ENCODE data around the gene PANK4. TPM values are rescaled to one million over a fixed set of nuclear protein-coding genes. Genes with fewer than 3 reads are reported as not detected.

The PANK4 gene
- total RNA-seq, 1 experiment from 2014 or later, result 37.8 TPM

DNA sequence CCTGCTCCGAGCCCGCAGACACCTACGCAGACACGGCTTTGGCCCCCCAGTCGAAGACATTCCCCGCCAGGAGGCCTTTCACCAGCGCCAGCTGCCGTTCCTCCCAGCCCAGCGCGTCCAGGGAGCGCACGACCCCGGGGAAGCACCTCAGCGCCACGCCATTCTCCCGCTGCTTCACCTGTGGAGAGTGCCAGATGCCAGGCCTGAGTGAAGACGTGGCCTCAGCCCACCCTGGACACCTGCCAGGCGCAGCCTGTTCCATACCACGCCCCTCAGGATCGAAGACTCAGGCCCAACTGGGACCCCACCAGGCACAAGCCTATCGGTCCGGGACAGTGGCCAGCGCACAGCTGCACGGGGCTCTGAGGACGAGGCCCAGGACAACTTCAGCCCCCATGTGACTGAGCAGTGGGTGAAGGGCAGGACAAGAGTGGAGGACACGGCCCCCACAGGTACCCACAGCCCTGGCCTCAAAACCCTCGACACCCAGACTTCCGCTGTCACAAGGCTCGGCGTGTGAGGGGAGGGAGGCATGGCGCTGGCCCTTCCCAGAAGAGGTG, 13.5 kb downstream of the PANK4 start:
- DNase-seq (ENCODE audit: low spot score), result no peak

- DNase-seq (ENCODE audit: low spot score), result no peak
Measured at GRCh38 chr1:2510366-2511155, 15.8 kb downstream of the PANK4 start.

- DNase-seq (ENCODE audit: low spot score), result no peak
Measured at GRCh38 chr1:2509589-2509988, 16.8 kb downstream of the PANK4 start.

GRCh38 chr1:2508751-2509150, 17.6 kb downstream of the PANK4 start:
- DNase-seq (ENCODE audit: low spot score), result no peak

DNA sequence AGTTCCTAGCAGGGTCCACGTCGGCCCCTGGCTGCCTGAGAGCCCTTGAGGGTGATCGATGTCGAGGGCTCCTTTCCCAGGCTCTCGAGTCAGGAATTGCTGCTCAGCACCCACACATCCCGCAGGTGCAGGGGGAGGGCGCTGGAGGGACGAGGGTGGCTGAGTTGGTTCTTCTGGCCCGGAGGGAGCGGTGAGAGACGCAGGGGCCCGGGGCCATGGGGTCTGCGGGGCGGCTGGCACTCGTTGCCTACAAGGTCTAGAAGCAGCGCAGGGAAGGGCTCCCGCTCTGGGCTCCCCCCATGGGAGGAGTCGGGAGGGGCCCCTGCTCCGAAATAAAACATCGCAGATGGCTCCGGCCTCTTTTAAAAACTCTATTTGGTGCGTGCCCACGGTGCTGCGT, 18.2 kb downstream of the PANK4 start:
- no peak for DNase-seq (ENCODE audit: low spot score)

GRCh38 chr1:2507744-2508155, 18.6 kb downstream of the PANK4 start:
- no peak for DNase-seq (ENCODE audit: low spot score)

GRCh38 chr1:2506901-2507565, 19.4 kb downstream of the PANK4 start:
- DNase-seq (ENCODE audit: low spot score), result no peak

DNA sequence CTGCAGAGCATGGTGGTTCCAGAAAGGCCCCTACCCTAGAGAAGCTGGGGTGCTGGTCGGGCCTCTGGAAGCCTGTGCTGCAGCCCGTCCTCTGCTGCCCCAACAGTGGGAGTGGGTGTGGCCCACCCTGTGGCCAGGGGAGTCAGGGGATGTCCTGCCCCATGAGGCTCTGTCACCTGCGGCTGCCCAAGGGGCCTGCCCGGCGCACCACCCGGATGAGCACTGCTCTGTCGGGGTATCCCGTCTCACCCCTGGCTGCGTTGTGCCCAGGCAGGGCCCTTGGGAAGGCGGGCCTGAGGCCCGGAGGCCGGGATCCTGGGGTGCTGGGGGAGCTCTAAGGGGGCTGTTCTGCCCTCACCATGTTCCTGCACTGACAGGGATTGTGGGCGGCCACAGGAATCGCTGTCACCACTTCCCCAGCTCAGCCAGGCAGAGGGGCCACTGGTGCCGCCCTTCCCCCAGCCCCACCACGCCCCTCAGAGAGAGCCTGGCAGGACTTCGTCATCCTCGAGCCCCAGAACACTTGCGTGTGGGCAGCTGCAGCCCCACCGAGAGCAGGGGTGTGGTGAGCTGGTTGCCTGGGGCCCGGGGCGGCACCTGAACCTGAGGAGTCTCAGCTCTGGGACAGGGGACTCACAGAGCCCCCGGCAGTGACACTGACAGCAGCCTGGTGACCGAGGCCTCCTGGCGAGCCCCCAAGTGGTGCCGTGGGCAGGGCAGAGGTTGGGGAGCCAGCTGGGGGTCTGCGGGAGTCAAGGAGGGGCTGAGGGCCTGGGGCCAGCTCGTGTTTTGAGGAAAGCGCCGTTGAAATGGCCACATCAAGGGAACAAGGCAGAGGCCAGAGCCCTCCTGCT, 20.2 kb downstream of the PANK4 start:
- DNase-seq (ENCODE audit: low spot score), result no peak

DNA sequence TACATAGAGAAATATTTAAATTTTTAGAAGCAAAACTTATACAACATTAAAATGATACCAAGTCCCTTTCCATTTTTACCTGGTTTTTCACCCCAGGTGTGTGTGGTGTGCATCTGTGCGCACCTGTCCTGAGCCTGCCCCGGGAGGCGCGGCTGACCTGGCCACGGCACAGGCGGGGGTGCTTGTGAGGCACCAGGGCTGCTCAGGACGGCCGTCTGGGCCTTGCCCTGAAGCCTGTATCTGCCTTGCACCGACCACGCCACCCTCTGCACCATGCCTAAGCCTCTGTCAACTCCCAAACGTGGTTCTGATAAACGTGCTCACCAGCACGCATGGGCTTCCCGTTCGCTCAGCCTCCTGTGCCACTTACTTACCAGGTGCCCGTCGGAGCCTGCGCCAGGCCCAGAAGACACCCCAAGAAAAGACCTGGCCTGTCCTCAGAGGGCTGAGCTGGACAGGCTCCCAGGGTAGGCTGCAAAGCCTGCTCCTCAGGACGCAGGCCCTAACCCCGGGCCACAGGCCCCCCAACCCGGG, 20.9 kb downstream of the PANK4 start:
- DNase-seq (ENCODE audit: low spot score), result no peak

GRCh38 chr1:2504949-2505272, 21.5 kb downstream of the PANK4 start:
- no peak for DNase-seq (ENCODE audit: low spot score)

GRCh38 chr1:2504225-2504948, 22.0 kb downstream of the PANK4 start:
- no peak for DNase-seq (ENCODE audit: low spot score)

DNA sequence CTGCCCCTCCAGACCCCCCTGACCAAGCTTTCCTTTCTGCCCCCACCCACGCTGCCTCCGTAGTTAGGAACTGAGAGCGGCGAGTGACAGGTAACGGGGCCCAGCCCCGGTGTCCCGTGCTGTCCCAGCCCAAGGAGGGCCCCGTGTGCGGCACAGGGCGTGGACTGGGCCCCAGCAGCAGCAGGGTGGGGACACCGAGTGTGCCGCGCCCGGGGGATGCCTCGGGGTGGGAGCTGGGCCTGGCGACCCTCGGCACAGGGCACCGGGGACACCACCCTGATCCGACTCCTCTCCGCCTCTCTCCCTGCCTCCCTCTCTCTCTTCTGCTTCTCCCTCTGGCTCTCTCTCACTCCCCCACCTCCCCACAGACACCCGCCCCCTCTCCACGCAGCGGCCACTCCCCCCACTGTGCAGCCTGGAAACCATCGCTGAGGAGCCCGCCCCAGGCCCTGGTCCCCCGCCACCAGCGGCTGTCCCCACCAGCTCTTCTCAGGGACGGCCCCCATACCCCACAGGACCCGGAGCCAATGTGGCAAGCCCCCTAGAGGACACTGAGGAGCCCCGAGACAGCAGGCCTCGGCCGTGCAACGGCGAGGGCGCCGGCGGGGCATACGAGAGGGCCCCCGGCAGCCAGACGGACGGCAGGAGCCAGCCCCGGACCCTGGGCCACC, 22.7 kb downstream of the PANK4 start:
- no peak for DNase-seq (ENCODE audit: low spot score)

DNA sequence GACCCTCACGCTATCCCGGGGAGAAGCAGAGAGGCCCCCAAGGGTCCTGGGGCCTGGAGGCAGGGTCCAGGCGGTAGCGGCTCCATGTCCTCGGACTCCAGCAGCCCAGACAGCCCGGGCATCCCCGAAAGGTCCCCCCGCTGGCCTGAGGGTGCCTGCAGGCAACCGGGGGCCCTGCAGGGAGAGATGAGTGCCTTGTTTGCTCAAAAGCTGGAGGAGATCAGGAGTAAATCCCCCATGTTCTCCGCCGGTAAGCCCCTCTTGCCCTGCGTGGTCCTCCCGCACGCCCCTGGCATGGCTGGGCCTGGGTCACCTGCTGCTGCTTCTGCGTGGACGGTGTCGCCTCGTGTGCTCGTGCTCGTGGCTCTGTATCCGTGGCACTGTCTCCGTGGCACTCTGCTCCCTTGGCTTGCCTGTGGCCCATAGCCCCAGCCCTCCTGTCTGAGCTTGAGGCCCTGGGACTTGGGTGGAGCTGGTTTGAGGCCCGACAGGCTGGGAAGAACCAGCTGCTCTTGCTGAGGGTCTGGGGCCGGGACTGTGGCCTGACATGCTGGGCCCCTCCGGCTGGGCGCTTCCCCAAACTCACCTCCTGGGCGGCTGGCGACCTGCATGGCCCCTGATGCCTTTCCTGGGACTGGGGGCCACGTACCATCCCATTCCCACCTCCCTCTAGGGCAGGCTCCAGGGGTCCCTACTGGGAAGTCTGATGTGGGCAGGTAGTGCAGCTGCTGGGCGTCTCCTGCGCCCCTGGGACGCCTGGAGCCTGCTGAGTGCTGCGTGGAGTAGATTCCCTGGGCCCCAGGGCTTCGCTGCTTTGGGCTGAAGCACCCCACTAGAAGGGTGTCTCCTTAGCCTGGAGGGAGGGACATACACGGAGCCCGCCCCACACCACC, 23.5 kb downstream of the PANK4 start:
- no peak for DNase-seq (ENCODE audit: low spot score)

- DNase-seq (ENCODE audit: low spot score), result no peak
Measured at GRCh38 chr1:2502210-2502609, 24.2 kb downstream of the PANK4 start.

GRCh38 chr1:2501820-2502119, 24.6 kb downstream of the PANK4 start:
- no peak for DNase-seq (ENCODE audit: low spot score)

GRCh38 chr1:2501041-2501819, 25.2 kb downstream of the PANK4 start:
- DNase-seq (ENCODE audit: low spot score), result no peak

DNA sequence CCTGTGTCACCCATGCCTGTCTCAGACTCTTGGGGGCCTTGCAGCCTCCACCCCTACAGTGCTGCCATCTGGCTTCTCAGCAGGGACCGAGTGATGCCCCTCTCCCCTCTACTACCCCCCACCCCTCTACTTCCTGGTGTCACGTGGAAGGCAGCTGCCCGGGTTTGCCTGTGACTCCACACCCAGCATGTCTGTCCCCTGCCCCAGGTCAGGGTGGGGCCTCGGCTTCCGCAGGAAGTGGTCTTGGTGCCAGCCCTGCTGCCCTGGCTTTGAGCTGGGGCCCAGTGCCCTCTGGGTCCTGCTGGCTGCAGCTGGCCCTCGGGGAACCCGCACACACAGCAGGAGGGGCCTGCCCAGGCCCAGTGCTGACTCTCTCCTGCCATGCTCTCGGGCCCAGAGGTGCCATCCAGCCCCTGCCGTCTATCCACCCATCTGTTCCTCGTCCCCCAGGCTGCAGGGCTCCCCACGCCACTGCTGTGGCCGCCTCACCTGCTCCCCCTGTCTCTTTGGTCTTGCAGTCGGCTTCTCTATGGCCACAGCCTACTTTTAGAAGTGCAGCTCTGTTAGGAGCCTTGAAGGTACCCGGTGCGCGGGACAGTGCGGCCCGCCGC, 26.3 kb downstream of the PANK4 start:
- DNase-seq (ENCODE audit: low spot score), result no peak

DNA sequence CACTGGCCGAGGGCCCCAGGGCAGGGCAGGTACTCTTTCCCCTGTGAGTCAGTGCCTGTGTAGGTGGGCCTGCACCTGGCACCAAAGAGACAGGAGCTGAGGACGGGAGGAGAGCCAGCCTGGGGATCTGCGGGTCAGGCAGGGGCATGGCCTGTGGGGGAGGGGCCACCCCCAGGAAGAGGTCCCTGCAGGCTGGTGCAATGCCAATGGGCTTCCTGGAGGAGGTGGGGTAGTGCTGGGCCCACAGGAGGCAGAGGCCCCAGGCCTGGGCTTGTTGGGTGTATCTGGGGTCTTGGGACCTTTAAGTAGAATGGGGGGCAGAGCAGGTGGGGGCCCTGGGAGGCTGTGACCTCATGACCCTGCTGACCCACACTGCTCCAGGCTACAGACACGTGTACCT, 27.1 kb downstream of the PANK4 start:
- DNase-seq (ENCODE audit: low spot score), result no peak

DNA sequence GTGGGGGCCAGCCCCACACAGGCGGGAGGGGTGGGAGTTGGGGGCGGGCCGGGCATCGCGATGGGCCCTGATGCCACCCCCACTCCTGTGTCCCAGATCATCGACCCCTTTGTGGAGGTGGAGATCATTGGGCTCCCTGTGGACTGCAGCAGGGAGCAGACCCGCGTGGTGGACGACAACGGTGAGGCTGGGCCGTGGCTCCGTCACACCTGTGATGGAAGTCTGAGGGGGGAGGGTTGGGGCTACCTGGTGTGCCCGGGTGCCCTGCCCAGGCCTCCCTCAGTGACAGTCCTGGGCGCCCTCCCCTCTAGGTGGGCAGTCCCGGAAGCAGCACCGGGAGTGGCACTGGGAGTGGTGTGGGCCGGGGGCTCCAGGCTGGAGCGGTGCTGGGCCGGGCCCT, 27.7 kb downstream of the PANK4 start:
- no peak for DNase-seq (ENCODE audit: low spot score)

Data from HT-29 (cell line).